ENCODE data around the gene NT5DC3.

Gene NT5DC3

DNA sequence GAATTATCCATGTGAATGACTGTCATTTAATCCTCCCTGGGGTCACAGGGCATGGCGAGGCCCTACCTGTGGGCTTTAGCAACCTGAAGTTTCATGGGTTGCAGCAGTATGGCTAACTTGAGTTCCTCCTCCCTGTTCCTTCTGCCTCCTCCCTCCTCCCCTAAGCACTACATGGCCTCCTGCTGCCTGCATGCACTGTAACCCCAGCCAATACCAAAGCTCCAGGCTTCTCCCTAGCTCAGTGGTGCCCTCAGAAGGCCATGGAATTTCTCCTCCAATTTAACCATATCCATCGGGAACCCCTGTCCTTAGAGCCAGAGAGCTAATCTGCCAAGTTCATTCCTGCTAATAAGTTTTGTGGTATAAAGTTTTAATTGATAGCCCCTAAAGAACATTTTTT, 95.1 kb downstream of the NT5DC3 start:
- Histone ChIP-seq H3K9me2 (replicated peaks; ENCODE audit: low read depth, low read length) (no peaks in the 10 kb centered on the region), H3K36me3 (ENCODE audit: insufficient read depth, low read length) (no peaks in the 10 kb centered on the region), H2AFZ (ENCODE audit: low read length) (no peak overlapping the region), H3K9ac (ENCODE audit: low read depth, low read length, poor library complexity, severe bottlenecking) (no peak overlapping the region), H3K79me2 (ENCODE audit: insufficient read depth, low read length) (no peaks in the 10 kb centered on the region), H4K20me1 (ENCODE audit: insufficient read depth, low read length, poor library complexity, severe bottlenecking) (no peaks in the 10 kb centered on the region), H3F3A (ENCODE audit: low read depth) (no peaks in the 10 kb centered on the region), H3K4me1 (ENCODE audit: insufficient read depth, low read length, poor library complexity, severe bottlenecking) (no peaks in the 10 kb centered on the region), H3K4me2 (ENCODE audit: low read depth, low read length, poor library complexity, severe bottlenecking) (no peak overlapping the region), H3K4me3 (ENCODE audit: low read length, poor library complexity, severe bottlenecking) (no peak overlapping the region), H3K27me3 (ENCODE audit: insufficient read depth, low read length, poor library complexity, severe bottlenecking) (no peaks in the 10 kb centered on the region), H3K9me3 (ENCODE audit: insufficient read depth, low read depth, low read length) (no peaks in the 10 kb centered on the region)
- TF ChIP-seq, protein P1, sequence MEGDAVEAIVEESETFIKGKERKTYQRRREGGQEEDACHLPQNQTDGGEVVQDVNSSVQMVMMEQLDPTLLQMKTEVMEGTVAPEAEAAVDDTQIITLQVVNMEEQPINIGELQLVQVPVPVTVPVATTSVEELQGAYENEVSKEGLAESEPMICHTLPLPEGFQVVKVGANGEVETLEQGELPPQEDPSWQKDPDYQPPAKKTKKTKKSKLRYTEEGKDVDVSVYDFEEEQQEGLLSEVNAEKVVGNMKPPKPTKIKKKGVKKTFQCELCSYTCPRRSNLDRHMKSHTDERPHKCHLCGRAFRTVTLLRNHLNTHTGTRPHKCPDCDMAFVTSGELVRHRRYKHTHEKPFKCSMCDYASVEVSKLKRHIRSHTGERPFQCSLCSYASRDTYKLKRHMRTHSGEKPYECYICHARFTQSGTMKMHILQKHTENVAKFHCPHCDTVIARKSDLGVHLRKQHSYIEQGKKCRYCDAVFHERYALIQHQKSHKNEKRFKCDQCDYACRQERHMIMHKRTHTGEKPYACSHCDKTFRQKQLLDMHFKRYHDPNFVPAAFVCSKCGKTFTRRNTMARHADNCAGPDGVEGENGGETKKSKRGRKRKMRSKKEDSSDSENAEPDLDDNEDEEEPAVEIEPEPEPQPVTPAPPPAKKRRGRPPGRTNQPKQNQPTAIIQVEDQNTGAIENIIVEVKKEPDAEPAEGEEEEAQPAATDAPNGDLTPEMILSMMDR (conservative IDR thresholded peaks at IDR 0.05; ENCODE audit: low read length): no peak
- no peak for TF ChIP-seq EZH2phosphoT487 (IDR thresholded peaks at IDR 0.05; ENCODE audit: borderline replicate concordance)

GRCh38 chr12:103743788-103744187, 97.2 kb downstream of the NT5DC3 start:
- Histone ChIP-seq H3F3A (ENCODE audit: low read depth) (no peaks in the 10 kb centered on the region), H3K79me2 (ENCODE audit: insufficient read depth, low read length) (no peaks in the 10 kb centered on the region), H3K4me2 (ENCODE audit: low read depth, low read length, poor library complexity, severe bottlenecking) (no peak overlapping the region), H3K4me3 (ENCODE audit: low read length, poor library complexity, severe bottlenecking) (no peak overlapping the region), H3K36me3 (ENCODE audit: insufficient read depth, low read length) (no peaks in the 10 kb centered on the region), H3K9ac (ENCODE audit: low read depth, low read length, poor library complexity, severe bottlenecking) (no peak overlapping the region), H3K27me3 (ENCODE audit: insufficient read depth, low read length, poor library complexity, severe bottlenecking) (no peaks in the 10 kb centered on the region), H3K4me1 (ENCODE audit: insufficient read depth, low read length, poor library complexity, severe bottlenecking) (no peaks in the 10 kb centered on the region), H2AFZ (ENCODE audit: low read length) (no peak overlapping the region), H3K9me2 (replicated peaks; ENCODE audit: low read depth, low read length) (no peaks in the 10 kb centered on the region), H3K9me3 (ENCODE audit: insufficient read depth, low read depth, low read length) (no peaks in the 10 kb centered on the region), H4K20me1 (ENCODE audit: insufficient read depth, low read length, poor library complexity, severe bottlenecking) (no peaks in the 10 kb centered on the region)
- no peak for TF ChIP-seq EZH2phosphoT487 (IDR thresholded peaks at IDR 0.05; ENCODE audit: borderline replicate concordance)
- TF ChIP-seq, protein P1 (conservative IDR thresholded peaks at IDR 0.05; ENCODE audit: low read length): no peak

DNA sequence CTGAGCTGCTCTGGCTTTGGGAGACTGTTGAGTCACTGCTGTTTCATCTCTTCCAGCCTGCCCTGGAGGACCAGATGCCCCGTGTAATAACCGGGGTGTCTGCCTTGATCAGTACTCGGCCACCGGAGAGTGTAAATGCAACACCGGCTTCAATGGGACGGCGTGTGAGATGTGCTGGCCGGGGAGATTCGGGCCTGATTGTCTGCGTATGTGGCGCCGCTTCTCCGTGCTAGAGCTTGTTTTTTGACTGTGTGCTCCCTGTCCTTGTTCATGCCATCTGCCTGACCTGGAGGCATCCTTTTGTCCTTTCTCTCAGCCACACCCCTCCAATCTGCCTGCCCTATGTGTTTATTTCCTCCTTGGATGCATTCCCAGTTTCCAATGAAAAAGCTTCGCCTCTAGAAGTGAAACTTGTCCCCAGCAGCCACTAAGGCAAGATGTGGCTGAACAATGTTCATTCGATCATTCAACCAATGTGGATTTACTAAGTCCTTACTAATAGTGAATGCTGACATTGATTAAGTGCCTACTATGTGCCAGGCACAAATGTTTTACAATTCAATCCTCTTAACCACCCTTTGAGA, 98.6 kb downstream of the NT5DC3 start:
- Histone ChIP-seq H3K4me3 (ENCODE audit: low read length, poor library complexity, severe bottlenecking) (no peak overlapping the region), H3K36me3 (ENCODE audit: insufficient read depth, low read length) (no peaks in the 10 kb centered on the region), H3K4me2 (ENCODE audit: low read depth, low read length, poor library complexity, severe bottlenecking) (no peak overlapping the region), H2AFZ (ENCODE audit: low read length) (no peak overlapping the region), H4K20me1 (ENCODE audit: insufficient read depth, low read length, poor library complexity, severe bottlenecking) (no peaks in the 10 kb centered on the region), H3K79me2 (ENCODE audit: insufficient read depth, low read length) (no peaks in the 10 kb centered on the region), H3F3A (ENCODE audit: low read depth) (no peaks in the 10 kb centered on the region), H3K9ac (ENCODE audit: low read depth, low read length, poor library complexity, severe bottlenecking) (no peak overlapping the region), H3K27me3 (ENCODE audit: insufficient read depth, low read length, poor library complexity, severe bottlenecking) (no peaks in the 10 kb centered on the region), H3K4me1 (ENCODE audit: insufficient read depth, low read length, poor library complexity, severe bottlenecking) (no peaks in the 10 kb centered on the region), H3K9me3 (ENCODE audit: insufficient read depth, low read depth, low read length) (no peaks in the 10 kb centered on the region), H3K9me2 (replicated peaks; ENCODE audit: low read depth, low read length) (no peaks in the 10 kb centered on the region)
- TF ChIP-seq, protein P1 (conservative IDR thresholded peaks at IDR 0.05; ENCODE audit: low read length): no peak
- no peak for TF ChIP-seq EZH2phosphoT487 (IDR thresholded peaks at IDR 0.05; ENCODE audit: borderline replicate concordance)

Measured in Loucy (cell line).